Muscle of leg (tissue), 11 donors: ENCODE results near the gene FAM78B. TPM values are rescaled to one million over a fixed set of nuclear protein-coding genes. Genes with fewer than 3 reads are reported as not detected.

ENCODE experiments used
- DNase-seq: peaks from one replicate; pipeline ENCODE4 v3.0.0; 2013
- H3K27ac ChIP-seq: one replicate; pipeline ENCODE4 v1.5.1; 2013; ENCODE audit warnings: mild to moderate bottlenecking, low read length, control low read depth
- H3K27me3 ChIP-seq: one replicate; pipeline ENCODE4 v1.6.1; 2013; ENCODE audit warnings: low read length; ENCODE audit not compliant: control insufficient read depth, insufficient read depth
- H3K36me3 ChIP-seq: one replicate; pipeline ENCODE4 v1.6.1; 2013; ENCODE audit warnings: low read length; ENCODE audit not compliant: control insufficient read depth, insufficient read depth
- H3K4me1 ChIP-seq: one replicate; pipeline ENCODE4 v1.6.1; 2013; ENCODE audit warnings: low read length; ENCODE audit not compliant: control insufficient read depth, insufficient read depth
- H3K4me3 ChIP-seq: one replicate; pipeline ENCODE4 v1.5.1; 2013; ENCODE audit warnings: low read length, control low read depth
- H3K9me3 ChIP-seq: replicated peaks from 2 replicates; pipeline ENCODE4 v1.6.1; 2013; ENCODE audit warnings: low read depth, low read length; ENCODE audit not compliant: control insufficient read depth
- WGBS: methylation state at CpG from one replicate; pipeline ENCODE4 v1.1.5; 2013; ENCODE audit warnings: missing lambda C conversion rate; ENCODE audit not compliant: insufficient coverage; 5-methylcytosine and 5-hydroxymethylcytosine counted together
- polyA plus RNA-seq, 8 donors: library from polyadenylated mRNA; unstranded; fragments of 120-200 nt; gene quantifications; one replicate each; pipeline versions ENCODE4 v1.2.1 to v1.2.3, GENCODE V29; 2013; ENCODE audit warnings: inconsistent platforms in 1 of 8, low replicate concordance in 1 of 8; ENCODE audit not compliant: insufficient read length in 8 of 8, insufficient read depth in 1 of 8
- total RNA-seq: library from RNA; stranded (reverse); fragments of 120-200 nt; gene quantifications from one replicate; pipeline ENCODE4 v1.2.4, GENCODE V29; 2013

Gene FAM78B
- total and polyA plus RNA-seq, 9 donors: 1.2 to 2.8 (median 2.1) TPM

DNA sequence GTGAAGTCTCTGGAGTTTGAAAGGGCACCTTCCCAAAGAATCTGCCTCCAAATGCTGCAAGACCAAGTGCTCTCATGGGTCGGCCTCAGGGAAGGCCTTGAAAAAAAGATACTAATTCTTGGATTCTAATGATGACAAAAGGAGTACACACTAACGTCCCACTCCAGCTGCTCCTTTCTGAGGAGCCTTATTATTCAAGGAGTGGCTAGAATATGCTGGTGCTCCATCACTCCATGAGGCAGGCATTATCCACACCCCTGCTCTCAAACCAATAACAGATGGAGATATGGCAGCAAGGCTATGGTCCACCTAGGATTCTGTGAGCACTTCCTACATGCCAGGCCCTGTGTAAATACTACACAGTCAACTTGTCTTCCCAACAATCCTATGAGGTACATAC, 54.4 kb downstream of the FAM78B start:
- no peaks in the 10 kb centered on the region for H3K4me1 ChIP-seq
- no peak for DNase-seq
- no peak overlapping the region for H3K4me3 ChIP-seq
- H3K36me3 ChIP-seq: no peaks in the 10 kb centered on the region
- H3K27me3 ChIP-seq: no peaks in the 10 kb centered on the region
- H3K9me3 ChIP-seq: no peaks in the 10 kb centered on the region
- no peak overlapping the region for H3K27ac ChIP-seq
- no CpG with 5 or more reads among the region's 2 CpGs for WGBS

DNA sequence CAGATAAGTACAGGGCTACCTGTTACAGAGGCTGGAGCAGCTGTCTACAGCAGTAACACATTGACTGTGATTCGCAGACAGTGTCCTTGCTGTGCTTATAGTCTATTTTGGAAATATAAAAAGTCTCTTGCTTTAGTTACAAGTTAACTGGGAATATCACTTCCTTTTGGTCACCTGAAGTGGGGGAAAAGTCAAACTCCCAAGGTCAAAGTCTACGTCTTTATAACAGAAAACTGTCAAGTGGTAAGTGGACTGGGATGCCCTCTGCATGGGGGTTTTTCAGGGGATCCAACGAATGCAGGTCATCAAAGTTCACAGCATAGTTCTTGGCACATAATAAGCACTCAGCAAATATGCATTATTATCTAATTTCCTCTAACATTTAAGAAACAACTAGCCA, 55.4 kb downstream of the FAM78B start:
- no peaks in the 10 kb centered on the region for H3K4me1 ChIP-seq
- H3K36me3 ChIP-seq: no peaks in the 10 kb centered on the region
- H3K27me3 ChIP-seq: no peaks in the 10 kb centered on the region
- no peak overlapping the region for H3K27ac ChIP-seq
- H3K9me3 ChIP-seq: no peaks in the 10 kb centered on the region
- 80% methylated on average over 1 of the region's 3 CpGs for WGBS
- no peak overlapping the region for H3K4me3 ChIP-seq
- DNase-seq: no peak

DNA sequence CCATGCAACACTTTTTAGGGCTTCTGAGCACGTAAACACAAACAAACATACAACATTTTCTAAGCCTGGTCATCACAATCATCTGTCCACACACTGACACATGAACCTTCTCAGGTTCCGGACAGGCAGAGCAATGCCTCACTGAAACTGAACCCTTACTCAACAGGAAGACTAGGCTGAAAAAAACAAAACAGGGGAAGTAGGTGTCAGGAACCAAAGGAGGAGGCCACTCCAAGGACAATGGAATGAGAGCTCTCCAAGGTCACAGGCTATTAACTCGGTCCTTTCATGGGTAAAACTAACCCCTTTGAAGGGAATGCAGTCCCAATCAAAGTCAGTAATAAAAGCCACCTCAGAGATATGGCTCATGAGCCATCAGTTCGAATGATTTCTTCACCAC, 76.6 kb downstream of the FAM78B start:
- WGBS: 53% methylated on average over 2 of the region's 4 CpGs
- Histone ChIP-seq H3K4me1 (peaks cover 9% of the 10 kb centered on the region), H3K9me3 (no peaks in the 10 kb centered on the region), H3K4me3 (no peak overlapping the region), H3K36me3 (no peaks in the 10 kb centered on the region), H3K27ac (no peak overlapping the region), H3K27me3 (no peaks in the 10 kb centered on the region)
- no peak for DNase-seq

DNA sequence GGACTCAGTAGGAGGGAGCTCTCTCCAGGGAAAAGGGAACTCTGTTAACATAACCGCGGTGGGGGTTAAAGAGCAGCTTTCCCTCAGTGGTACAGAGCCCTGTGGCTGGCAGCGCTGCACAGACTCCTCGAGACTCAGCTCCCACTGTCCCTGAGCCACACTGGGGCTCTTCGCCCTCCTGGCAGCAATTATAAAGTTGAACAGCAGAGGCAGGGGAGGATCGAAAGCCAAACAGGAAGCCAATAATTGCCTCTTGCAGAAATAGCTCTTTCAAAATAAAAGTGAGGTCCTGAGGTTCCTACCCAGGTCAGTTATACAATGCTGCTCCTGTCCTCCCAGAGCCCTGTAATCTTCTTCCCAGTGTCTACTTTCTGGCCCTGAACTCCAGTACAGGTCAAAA, 77.0 kb downstream of the FAM78B start:
- DNase-seq: no peak
- Histone ChIP-seq H3K4me3 (no peak overlapping the region), H3K27me3 (no peaks in the 10 kb centered on the region), H3K36me3 (no peaks in the 10 kb centered on the region), H3K9me3 (no peaks in the 10 kb centered on the region), H3K4me1 (peaks cover 9% of the 10 kb centered on the region), H3K27ac (no peak overlapping the region)
- WGBS: 0% methylated on average over 2 of the region's 6 CpGs

DNA sequence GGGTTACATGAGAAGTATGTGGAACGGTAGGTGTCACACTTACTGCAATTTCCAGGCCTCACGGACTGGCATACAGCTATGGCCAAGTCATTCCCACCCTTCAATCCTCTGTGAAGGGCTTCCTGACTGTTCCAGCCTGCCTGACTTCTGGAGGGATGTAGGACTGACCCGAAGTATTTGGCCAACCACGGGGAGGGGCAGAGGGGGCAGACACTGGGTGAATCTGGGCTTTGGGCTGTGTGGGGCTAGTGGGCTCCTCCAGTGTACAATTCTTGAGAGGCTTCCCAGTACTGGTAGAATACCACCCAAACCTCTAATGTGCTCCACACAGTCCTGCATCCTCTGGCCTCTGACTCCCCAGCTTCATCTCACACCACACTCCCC, 78.2 kb downstream of the FAM78B start:
- WGBS: 100% methylated on average over 1 of the region's 4 CpGs
- no peak overlapping the region for H3K4me3 ChIP-seq
- no peak for DNase-seq
- H3K27ac ChIP-seq: no peak overlapping the region
- H3K27me3 ChIP-seq: no peaks in the 10 kb centered on the region
- H3K36me3 ChIP-seq: no peaks in the 10 kb centered on the region
- no peaks in the 10 kb centered on the region for H3K9me3 ChIP-seq
- peaks cover 9% of the 10 kb centered on the region for H3K4me1 ChIP-seq

DNA sequence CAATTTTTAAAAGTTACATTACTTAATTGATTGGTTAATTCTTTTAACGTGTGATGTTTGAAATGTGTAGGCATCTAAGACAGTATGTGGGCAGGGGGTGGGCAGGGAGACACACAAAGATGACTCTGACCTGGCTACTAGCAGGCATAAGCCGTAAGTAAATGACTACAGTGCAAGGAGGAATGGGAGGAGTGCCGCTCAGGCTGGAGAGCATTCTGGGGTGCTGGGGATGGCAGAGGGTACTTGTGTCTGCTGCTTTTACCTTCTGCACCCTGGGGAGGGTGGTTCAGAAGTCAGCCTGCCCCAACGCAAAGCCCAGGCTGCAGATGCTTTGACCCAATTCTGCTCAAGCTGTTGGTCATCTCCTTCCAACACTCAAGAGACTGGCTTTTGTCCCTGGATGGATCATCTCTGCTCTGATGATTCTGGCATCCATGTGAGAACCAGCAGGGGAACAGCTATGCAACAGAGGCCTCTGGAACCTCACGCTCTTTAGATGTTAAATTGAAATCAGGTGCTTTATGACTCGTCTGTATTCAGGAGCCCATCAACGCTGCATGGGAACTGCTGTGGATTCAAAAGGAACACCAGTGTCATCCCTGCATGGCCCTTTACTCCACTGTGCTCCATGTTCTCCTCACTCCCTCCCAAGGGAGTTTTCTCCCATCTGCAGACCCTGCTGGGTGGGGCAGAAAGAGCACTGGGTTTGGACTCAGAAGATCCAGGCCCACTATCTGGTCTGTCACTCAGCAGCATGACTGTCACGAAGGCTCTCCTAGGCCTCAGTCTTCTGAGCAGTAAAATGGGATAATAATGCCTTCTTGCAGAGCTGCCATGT, 78.8 kb downstream of the FAM78B start:
- DNase-seq: no peak
- no peak overlapping the region for H3K4me3 ChIP-seq
- peaks cover 9% of the 10 kb centered on the region for H3K4me1 ChIP-seq
- no peaks in the 10 kb centered on the region for H3K27me3 ChIP-seq
- H3K9me3 ChIP-seq: no peaks in the 10 kb centered on the region
- 68% methylated on average over 7 of the region's 8 CpGs for WGBS
- no peak overlapping the region for H3K27ac ChIP-seq
- H3K36me3 ChIP-seq: no peaks in the 10 kb centered on the region

DNA sequence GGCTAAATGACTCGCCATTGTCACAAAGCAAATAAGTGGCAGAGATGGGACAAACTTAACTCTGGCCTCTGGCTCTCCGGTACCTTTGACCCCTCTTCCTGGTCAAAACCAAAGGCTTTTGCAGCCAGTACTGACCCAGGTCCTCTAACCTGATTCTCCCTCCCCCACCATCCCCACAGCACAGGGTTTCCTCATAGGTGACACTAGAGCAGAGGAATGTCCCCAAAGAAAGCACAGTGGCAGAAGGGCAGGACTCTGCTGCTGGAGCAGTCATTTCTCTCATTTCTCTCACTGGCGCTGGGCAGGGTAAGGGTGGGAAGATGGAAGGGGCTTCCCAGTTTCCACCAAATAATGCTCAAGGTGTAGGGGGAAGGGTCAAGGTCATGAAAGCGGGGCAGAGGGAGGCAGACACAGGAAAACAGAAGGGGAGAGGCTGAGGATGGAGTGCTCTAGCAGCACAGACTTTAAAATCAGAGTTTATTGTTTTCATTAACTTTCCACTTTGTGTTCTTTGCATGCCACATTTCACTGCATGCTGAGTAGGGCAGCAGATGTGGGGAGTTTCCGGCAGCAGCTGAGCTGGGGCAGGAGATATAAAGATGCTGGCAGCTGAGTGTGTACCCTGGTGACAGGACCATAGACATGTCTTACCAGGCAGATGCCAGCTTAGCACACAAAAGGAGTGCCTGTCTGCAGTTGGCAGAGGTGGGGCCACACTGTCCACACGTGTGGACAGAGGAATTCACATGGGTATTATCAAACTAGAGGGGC, 80.5 kb downstream of the FAM78B start:
- no peaks in the 10 kb centered on the region for H3K36me3 ChIP-seq
- no peaks in the 10 kb centered on the region for H3K9me3 ChIP-seq
- H3K27me3 ChIP-seq: no peaks in the 10 kb centered on the region
- H3K27ac ChIP-seq: no peak overlapping the region
- no peak overlapping the region for H3K4me3 ChIP-seq
- H3K4me1 ChIP-seq: peaks cover 12% of the 10 kb centered on the region
- WGBS: 54% methylated on average over 5 of the region's 6 CpGs
- DNase-seq: peak; percentile 20

DNA sequence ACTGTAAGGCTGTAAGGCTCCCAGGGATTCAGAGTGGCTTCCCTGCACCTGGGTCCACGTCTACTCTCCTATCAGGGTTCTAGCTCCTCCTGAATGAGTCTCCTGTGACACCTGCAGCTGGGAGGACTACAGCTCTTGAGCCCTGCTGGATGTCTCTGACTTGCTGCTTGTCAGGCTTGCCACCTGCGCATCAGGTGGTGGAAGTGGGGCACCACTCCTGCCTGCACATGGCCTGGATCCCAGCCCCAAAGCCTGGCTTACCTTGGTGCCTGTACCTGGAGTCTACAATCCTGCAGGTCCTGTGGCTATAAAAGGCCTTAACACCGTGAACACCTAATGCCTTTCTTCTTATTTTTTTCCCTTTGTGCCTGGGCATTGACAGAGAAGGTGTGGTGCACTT, 82.2 kb downstream of the FAM78B start:
- DNase-seq: no peak
- no peak overlapping the region for H3K27ac ChIP-seq
- H3K4me3 ChIP-seq: no peak overlapping the region
- H3K36me3 ChIP-seq: no peaks in the 10 kb centered on the region
- no peaks in the 10 kb centered on the region for H3K9me3 ChIP-seq
- 80% methylated on average over 2 of the region's 3 CpGs for WGBS
- H3K4me1 ChIP-seq: peaks cover 18% of the 10 kb centered on the region
- no peaks in the 10 kb centered on the region for H3K27me3 ChIP-seq

DNA sequence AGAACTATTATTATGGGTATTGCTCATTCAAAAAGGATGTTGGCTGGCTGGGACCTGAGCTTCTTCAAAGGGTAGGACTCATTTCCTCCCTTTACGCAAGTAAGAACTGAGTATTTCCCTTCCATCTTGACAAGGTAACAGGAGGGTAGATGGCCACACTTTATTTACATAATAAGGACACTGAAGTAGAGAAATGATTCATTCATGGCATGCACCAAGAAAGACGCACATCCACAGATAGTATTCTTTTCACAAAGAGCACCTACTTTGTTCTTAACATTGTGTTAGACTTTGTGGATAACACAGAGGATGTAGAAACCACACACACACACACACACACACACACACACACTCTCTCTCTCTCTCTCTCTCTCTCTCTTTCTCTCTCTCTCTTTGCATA, 82.9 kb downstream of the FAM78B start:
- WGBS: no CpG with 5 or more reads among the region's 2 CpGs
- H3K9me3 ChIP-seq: no peaks in the 10 kb centered on the region
- H3K27me3 ChIP-seq: no peaks in the 10 kb centered on the region
- H3K4me3 ChIP-seq: no peak overlapping the region
- H3K4me1 ChIP-seq: peaks cover 18% of the 10 kb centered on the region
- no peak overlapping the region for H3K27ac ChIP-seq
- DNase-seq: no peak
- H3K36me3 ChIP-seq: no peaks in the 10 kb centered on the region

DNA sequence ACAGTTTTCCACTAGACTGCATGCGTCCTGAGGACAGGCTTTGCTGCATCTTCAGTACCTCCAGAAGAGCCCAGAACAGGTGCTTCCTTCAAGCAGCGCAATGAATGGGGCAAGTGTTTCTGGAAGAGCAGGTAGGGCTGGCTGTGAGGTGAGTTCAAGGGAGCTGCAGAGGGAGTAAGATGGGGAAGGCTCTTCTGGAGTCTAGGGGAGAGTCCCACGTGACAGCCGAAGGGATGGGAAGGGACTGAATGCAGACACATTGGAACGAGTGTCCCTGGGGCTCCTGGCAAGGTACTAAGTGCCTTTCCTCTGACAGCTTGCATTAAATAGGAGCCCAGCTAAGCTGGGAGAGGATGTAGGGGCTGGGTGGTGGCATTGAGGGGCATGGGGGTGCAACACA, 84.2 kb downstream of the FAM78B start:
- no peaks in the 10 kb centered on the region for H3K36me3 ChIP-seq
- H3K4me1 ChIP-seq: peaks cover 18% of the 10 kb centered on the region
- no peaks in the 10 kb centered on the region for H3K27me3 ChIP-seq
- no peak overlapping the region for H3K4me3 ChIP-seq
- no peaks in the 10 kb centered on the region for H3K9me3 ChIP-seq
- no peak overlapping the region for H3K27ac ChIP-seq
- 94% methylated on average over 2 of the region's 5 CpGs for WGBS
- DNase-seq: no peak
